Measurements from ENCODE around the gene DENND2A.
"Not testable (repeated sequence)": the region's sequence is repeated elsewhere in the genome, so short reads cannot be mapped to it uniquely, and the experiment has no call there.

Gene DENND2A

DNA sequence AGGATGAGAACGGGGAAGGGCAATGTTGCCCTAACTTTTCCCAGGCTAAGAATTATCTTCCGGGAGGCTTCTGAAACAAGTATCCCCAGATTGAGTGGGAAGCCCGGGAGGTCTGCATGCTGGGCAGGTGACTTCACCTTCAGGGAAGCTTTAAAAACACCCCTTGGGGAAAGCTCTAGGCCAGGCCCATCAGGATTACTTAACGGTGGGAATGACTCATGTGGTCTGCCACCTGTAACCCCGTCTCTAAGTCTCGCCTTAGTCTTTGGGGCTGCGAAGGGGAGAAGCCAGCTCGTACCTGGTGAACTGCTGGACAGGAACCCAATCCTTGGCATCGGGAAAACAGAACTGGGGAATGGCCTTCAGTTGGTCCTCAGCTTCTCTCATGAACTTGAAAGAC is 81.2 kb downstream of the DENND2A start:
- Histone ChIP-seq H3K36me3 (no peaks in the 10 kb centered on the region), H3K27ac (no peak overlapping the region), H3K4me1 (ENCODE audit: control insufficient read depth in 1 of 2, insufficient read depth in 1 of 2, low read depth in 1 of 2, low read length in 1 of 2) (no peaks in the 10 kb centered on the region), H3K9me3 (no peaks in the 10 kb centered on the region), H3K4me3 (ENCODE audit: low read depth in 1 of 2, low read length in 1 of 2) (no peak overlapping the region), H3K27me3 (peaks cover 3% of the 10 kb centered on the region)
- TF ChIP-seq, protein P1, sequence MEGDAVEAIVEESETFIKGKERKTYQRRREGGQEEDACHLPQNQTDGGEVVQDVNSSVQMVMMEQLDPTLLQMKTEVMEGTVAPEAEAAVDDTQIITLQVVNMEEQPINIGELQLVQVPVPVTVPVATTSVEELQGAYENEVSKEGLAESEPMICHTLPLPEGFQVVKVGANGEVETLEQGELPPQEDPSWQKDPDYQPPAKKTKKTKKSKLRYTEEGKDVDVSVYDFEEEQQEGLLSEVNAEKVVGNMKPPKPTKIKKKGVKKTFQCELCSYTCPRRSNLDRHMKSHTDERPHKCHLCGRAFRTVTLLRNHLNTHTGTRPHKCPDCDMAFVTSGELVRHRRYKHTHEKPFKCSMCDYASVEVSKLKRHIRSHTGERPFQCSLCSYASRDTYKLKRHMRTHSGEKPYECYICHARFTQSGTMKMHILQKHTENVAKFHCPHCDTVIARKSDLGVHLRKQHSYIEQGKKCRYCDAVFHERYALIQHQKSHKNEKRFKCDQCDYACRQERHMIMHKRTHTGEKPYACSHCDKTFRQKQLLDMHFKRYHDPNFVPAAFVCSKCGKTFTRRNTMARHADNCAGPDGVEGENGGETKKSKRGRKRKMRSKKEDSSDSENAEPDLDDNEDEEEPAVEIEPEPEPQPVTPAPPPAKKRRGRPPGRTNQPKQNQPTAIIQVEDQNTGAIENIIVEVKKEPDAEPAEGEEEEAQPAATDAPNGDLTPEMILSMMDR (IDR thresholded peaks at IDR 0.05): no peak

DNA sequence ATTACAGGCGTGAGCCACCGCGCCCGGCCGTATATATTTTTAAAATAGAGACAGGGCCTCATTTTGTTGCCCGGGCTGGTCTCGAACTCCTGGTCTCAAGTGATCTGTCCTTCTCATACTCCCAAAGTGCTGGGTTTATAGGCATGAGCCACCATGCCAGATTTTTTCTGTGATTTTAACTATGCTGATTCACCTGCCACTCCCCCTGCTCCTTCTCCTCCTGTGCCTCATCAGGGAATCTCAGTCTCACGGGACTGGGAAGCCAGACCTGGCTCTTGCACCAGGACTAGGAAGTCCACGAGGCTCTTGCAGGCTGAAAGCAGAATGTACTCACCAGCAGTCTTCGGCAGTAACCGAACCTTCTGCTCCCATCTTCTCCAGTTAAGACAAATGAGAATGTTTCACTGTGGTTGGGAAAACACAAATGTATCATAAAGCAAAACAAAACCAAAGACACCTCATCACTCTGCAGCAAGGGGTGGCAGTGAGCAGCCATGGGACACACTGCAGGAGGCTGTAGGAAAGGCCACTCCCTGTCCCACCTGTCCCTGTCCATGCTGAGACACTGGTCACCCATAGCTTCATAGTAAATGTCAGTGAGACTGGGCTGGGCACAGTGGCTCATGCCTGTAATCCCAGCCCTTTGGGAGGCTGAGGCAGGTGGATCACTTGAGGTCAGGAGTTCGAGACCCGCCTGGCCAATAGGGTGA is 82.6 kb downstream of the DENND2A start:
- Histone ChIP-seq H3K9me3 (no peaks in the 10 kb centered on the region), H3K27me3 (no peaks in the 10 kb centered on the region), H3K4me3 (ENCODE audit: low read depth in 1 of 2, low read length in 1 of 2) (no peak overlapping the region), H3K36me3 (no peaks in the 10 kb centered on the region), H3K4me1 (ENCODE audit: control insufficient read depth in 1 of 2, insufficient read depth in 1 of 2, low read depth in 1 of 2, low read length in 1 of 2) (no peaks in the 10 kb centered on the region), H3K27ac (no peak overlapping the region)
- TF ChIP-seq, protein P1 (IDR thresholded peaks at IDR 0.05): no peak

DNA sequence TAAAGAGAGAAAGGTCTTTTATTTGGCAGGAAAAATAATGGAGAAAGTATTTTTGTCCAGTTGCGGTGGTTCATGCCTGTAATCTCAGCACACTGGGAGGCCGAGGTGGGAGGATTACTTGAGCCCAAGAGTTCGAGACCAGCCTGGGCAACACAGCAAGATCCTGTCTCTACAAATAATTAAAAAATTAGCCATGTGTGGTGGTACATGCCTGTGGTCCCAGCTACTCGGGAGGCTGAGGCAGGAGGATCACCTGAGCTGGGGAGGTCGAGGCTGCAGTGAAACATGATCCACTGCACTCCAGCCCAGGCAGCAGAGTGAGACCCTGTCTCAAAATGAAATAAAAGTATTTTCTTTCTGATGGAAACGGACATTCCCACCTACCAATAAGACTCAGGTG is 83.5 kb downstream of the DENND2A start:
- H3K27me3 ChIP-seq: no peaks in the 10 kb centered on the region
- no peak overlapping the region for H3K27ac ChIP-seq
- H3K4me1 ChIP-seq (ENCODE audit: control insufficient read depth in 1 of 2, insufficient read depth in 1 of 2, low read depth in 1 of 2, low read length in 1 of 2): no peaks in the 10 kb centered on the region
- TF ChIP-seq, protein P1 (IDR thresholded peaks at IDR 0.05): no peak
- no peak overlapping the region for H3K4me3 ChIP-seq (ENCODE audit: low read depth in 1 of 2, low read length in 1 of 2)
- no peaks in the 10 kb centered on the region for H3K9me3 ChIP-seq
- no peaks in the 10 kb centered on the region for H3K36me3 ChIP-seq

DNA sequence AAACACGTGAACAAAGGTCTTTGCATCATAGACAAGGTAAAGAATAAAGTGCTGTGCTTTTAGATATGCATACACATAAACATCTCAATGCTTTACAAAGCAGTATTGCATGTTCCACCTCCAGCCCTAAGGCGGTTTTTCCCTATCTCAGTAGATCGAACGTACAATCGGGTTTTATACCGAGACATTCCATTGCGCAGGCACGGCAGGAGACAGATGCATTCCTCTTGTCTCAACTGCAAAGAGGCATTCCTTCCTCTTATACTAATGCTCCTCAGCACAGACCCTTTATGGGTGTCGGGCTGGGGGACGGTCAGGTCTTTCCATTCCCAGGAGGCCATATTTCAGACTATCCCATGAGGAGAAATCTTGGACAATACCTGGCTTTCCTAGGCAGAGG is 87.4 kb downstream of the DENND2A start:
- H3K9me3 ChIP-seq; H3K27me3 ChIP-seq; H3K4me1 ChIP-seq (ENCODE audit: control insufficient read depth in 1 of 2, insufficient read depth in 1 of 2, low read depth in 1 of 2, low read length in 1 of 2); H3K36me3 ChIP-seq; H3K27ac ChIP-seq; H3K4me3 ChIP-seq (ENCODE audit: low read depth in 1 of 2, low read length in 1 of 2): not testable (repeated sequence)

DNA sequence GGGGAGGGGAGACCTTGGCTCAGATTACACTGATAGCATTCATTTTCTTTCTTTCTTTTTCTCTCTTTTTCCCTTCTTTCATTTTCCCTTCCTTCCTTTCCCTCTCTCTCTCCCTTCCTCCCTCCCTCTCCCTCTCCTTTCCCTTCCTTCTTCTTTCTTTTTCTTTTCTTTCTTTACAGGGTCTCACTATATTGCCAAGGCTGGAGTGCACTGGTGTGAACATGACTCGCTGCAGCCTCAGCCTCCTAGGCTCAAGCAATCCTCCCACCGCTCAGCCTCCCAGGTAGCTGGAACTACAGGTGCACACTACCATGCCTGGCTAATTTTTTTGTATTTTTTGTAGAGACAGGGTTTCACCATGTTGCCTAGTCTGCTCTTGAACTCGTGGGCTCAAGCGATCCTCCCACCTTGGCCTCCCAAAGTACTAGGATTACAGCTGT is 88.4 kb downstream of the DENND2A start:
- H3K27me3 ChIP-seq: no peaks in the 10 kb centered on the region
- H3K4me3 ChIP-seq (ENCODE audit: low read depth in 1 of 2, low read length in 1 of 2): no peak overlapping the region
- H3K27ac ChIP-seq: no peak overlapping the region
- H3K9me3 ChIP-seq: no peaks in the 10 kb centered on the region
- no peaks in the 10 kb centered on the region for H3K36me3 ChIP-seq
- H3K4me1 ChIP-seq (ENCODE audit: control insufficient read depth in 1 of 2, insufficient read depth in 1 of 2, low read depth in 1 of 2, low read length in 1 of 2): no peaks in the 10 kb centered on the region
- TF ChIP-seq, protein P1 (IDR thresholded peaks at IDR 0.05): no peak

DNA sequence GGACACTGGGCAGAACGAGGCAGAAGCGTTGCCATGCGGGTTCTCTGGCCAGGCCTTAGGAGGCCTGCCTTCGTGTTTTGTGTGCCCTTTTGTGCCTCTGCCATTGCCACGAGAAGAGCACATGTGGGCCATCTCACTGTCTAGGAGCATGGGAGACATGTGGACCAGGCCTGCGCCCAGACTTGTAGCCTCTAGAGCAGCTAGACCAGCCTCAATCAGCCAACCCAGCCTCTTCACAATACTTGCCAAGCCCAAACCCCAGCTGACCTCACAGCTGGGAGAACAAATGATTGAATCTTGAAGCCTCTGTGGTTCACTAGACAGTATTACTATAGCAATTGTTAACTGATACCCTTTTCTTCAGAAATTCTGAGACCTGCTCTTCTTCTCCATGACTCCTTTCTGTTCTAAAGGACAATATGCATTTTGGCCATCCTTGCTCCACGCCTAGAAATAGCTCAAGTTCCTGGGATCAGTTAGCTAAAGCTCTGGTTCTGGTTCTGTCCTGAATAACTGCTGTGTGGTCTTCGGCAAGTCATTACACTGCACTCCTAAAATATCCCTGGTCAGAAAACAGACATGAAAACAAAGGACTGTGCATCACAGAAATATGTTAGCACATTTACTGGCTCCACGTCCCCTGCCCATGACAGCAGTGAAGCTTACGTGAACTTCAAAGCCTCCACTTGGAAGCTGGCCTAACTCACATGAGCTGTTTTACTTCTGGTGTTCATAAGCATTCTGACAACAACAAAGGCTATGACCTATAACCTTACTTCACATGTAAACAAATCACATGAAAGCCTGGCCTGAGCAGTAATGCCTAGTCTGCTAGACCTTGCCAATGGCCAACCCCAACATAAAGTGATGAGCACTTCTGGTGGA is 89.0 kb downstream of the DENND2A start:
- no peaks in the 10 kb centered on the region for H3K36me3 ChIP-seq
- no peaks in the 10 kb centered on the region for H3K9me3 ChIP-seq
- TF ChIP-seq, protein P1 (IDR thresholded peaks at IDR 0.05): no peak
- H3K4me1 ChIP-seq (ENCODE audit: control insufficient read depth in 1 of 2, insufficient read depth in 1 of 2, low read depth in 1 of 2, low read length in 1 of 2): no peaks in the 10 kb centered on the region
- H3K27me3 ChIP-seq: peaks cover 2% of the 10 kb centered on the region
- H3K27ac ChIP-seq: no peak overlapping the region
- H3K4me3 ChIP-seq (ENCODE audit: low read depth in 1 of 2, low read length in 1 of 2): no peak overlapping the region
